Parathyroid adenoma (tissue), 2 donors: ENCODE data around the gene MAML2.

Source experiments
- H2AFZ ChIP-seq: fragments of 300-600 bp; sonication (generic); one replicate; pipeline ENCODE4 v1.7.0; 2017; ENCODE audit warnings: antibody characterized with exemption, mild to moderate bottlenecking
- H3K27ac ChIP-seq: fragments of 300-600 bp; sonication (generic); one replicate; pipeline ENCODE4 v1.7.0; 2017
- H3K27me3 ChIP-seq: fragments of 300-600 bp; sonication (generic); one replicate; pipeline ENCODE4 v1.7.0; 2017; ENCODE audit warnings: low read length; ENCODE audit not compliant: control insufficient read depth, insufficient read depth
- H3K36me3 ChIP-seq: fragments of 300-600 bp; sonication (generic); one replicate; pipeline ENCODE4 v1.7.0; 2017; ENCODE audit warnings: low read length; ENCODE audit not compliant: control insufficient read depth, insufficient read depth
- H3K4me1 ChIP-seq: fragments of 300-600 bp; sonication (generic); one replicate; pipeline ENCODE4 v1.7.0; 2017; ENCODE audit warnings: control low read depth
- H3K4me2 ChIP-seq: fragments of 300-600 bp; sonication (generic); one replicate; pipeline ENCODE4 v1.7.0; 2017; ENCODE audit warnings: low read length
- H3K4me3 ChIP-seq: fragments of 300-600 bp; sonication (generic); one replicate; pipeline ENCODE4 v1.7.0; 2017; ENCODE audit warnings: low read depth, low read length
- H3K79me2 ChIP-seq: fragments of 300-600 bp; sonication (generic); one replicate; pipeline ENCODE4 v1.7.0; 2017; ENCODE audit warnings: control low read depth
- H3K9ac ChIP-seq: fragments of 300-600 bp; sonication (generic); one replicate; pipeline ENCODE4 v1.7.0; 2017; ENCODE audit warnings: mild to moderate bottlenecking
- H3K9me3 ChIP-seq: fragments of 300-600 bp; sonication (generic); one replicate; pipeline ENCODE4 v1.7.0; 2017; ENCODE audit warnings: low read length; ENCODE audit not compliant: control insufficient read depth
- CTCF ChIP-seq: fragments of 300-600 bp; sonication (generic); IDR thresholded peaks from one replicate; pipeline ENCODE4 v1.7.0; 2017; ENCODE audit warnings: antibody characterized with exemption, mild to moderate bottlenecking
- donor health status: primary hyperparathyroidism.

MAML2 gene

GRCh38 chr11:96178049-96178886 lies 164.7 kb downstream of the MAML2 start:
- Histone ChIP-seq H3K4me1 (peaks cover 2% of the 10 kb centered on the region), H2AFZ (no peak overlapping the region), H3K79me2 (peaks cover 2% of the 10 kb centered on the region), H3K27me3 (no peaks in the 10 kb centered on the region), H3K9ac (no peak overlapping the region), H3K27ac (no peak overlapping the region), H3K4me3 (no peak overlapping the region), H3K9me3 (no peaks in the 10 kb centered on the region), H3K36me3 (no peaks in the 10 kb centered on the region), H3K4me2 (no peak overlapping the region)
- TF ChIP-seq CTCF: no peak

- Histone ChIP-seq H3K27me3 (no peaks in the 10 kb centered on the region), H3K36me3 (no peaks in the 10 kb centered on the region), H3K4me3 (no peak overlapping the region), H3K9me3 (no peaks in the 10 kb centered on the region), H3K4me2 (no peak overlapping the region), H3K79me2 (peaks cover 2% of the 10 kb centered on the region), H3K4me1 (peaks cover 2% of the 10 kb centered on the region), H3K27ac (no peak overlapping the region), H2AFZ (no peak overlapping the region), H3K9ac (no peak overlapping the region)
- no peak for TF ChIP-seq CTCF
Measured at GRCh38 chr11:96177146-96177545, 165.8 kb downstream of the MAML2 start.

GRCh38 chr11:96173906-96174305 lies 169.1 kb downstream of the MAML2 start:
- Histone ChIP-seq H3K4me1 (no peaks in the 10 kb centered on the region), H3K4me2 (no peak overlapping the region), H2AFZ (no peak overlapping the region), H3K27ac (no peak overlapping the region), H3K27me3 (no peaks in the 10 kb centered on the region), H3K79me2 (peaks cover 2% of the 10 kb centered on the region), H3K36me3 (no peaks in the 10 kb centered on the region), H3K4me3 (no peak overlapping the region), H3K9ac (no peak overlapping the region), H3K9me3 (no peaks in the 10 kb centered on the region)
- TF ChIP-seq CTCF: no peak

GRCh38 chr11:96173422-96173821 lies 169.6 kb downstream of the MAML2 start:
- TF ChIP-seq CTCF: no peak
- no peaks in the 10 kb centered on the region for H3K36me3 ChIP-seq
- peaks cover 2% of the 10 kb centered on the region for H3K79me2 ChIP-seq
- H2AFZ ChIP-seq: no peak overlapping the region
- no peak overlapping the region for H3K4me3 ChIP-seq
- H3K4me1 ChIP-seq: no peaks in the 10 kb centered on the region
- no peaks in the 10 kb centered on the region for H3K27me3 ChIP-seq
- H3K9me3 ChIP-seq: no peaks in the 10 kb centered on the region
- H3K27ac ChIP-seq: no peak overlapping the region
- H3K4me2 ChIP-seq: no peak overlapping the region
- no peak overlapping the region for H3K9ac ChIP-seq

- H3K9ac ChIP-seq: no peak overlapping the region
- peaks cover 2% of the 10 kb centered on the region for H3K79me2 ChIP-seq
- no peaks in the 10 kb centered on the region for H3K9me3 ChIP-seq
- H3K27ac ChIP-seq: no peak overlapping the region
- no peaks in the 10 kb centered on the region for H3K36me3 ChIP-seq
- no peak for TF ChIP-seq CTCF
- no peak overlapping the region for H3K4me2 ChIP-seq
- H3K27me3 ChIP-seq: no peaks in the 10 kb centered on the region
- H3K4me3 ChIP-seq: no peak overlapping the region
- no peak overlapping the region for H2AFZ ChIP-seq
- no peaks in the 10 kb centered on the region for H3K4me1 ChIP-seq
Measured at GRCh38 chr11:96172604-96173003, 170.4 kb downstream of the MAML2 start.
